ENCODE data around the gene SPRED3. TPM values are rescaled to one million over a fixed set of nuclear protein-coding genes. Genes with fewer than 3 reads are reported as not detected.

Gene SPRED3
- total and polyA plus RNA-seq, 9 of the 15 experiments (the other 6 are each of a cell fraction or from before 2014, with no cell fraction given), result 0.05 to 1.3 (median 0.36) TPM

DNA sequence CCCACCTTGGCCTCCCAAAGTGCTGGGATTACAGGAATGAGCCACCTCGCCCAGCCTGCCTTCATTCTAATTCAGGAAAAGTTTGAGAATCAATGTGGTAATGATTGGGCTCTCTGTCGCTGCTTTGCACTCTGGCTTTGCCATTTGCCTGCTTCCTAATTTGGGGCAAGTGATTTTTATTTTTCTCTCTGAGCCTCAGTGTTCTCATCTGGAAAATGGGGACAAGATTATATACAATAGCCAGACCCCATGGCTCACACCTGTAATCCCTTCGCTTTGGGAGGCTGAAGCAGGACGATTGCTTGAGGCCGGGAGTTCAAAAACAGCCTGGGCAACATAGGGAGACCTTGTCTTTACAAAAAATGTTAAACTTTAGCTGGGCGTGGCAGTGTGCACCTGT is 48.8 kb downstream of the SPRED3 start (continued):
- peak in 1 of 2 experiments; percentile 51; a peak in 1 of 4 replicates for TF ChIP-seq RCOR1 (IDR thresholded peaks at IDR 0.05; ENCODE audit: borderline replicate concordance in 1 of 2, low read depth in 2 of 2, low read length in 2 of 2)
- TF ChIP-seq ESRRA (IDR thresholded peaks at IDR 0.05; ENCODE audit: borderline replicate concordance, low read depth), result no peak
- no peak for TF ChIP-seq POLR2G (IDR thresholded peaks at IDR 0.05; ENCODE audit: low read depth, low read length)
- TF ChIP-seq RAD51 (IDR thresholded peaks at IDR 0.05; ENCODE audit: borderline replicate concordance, low read depth), result no peak
- no peak for TF ChIP-seq MEIS2 (IDR thresholded peaks at IDR 0.05; ENCODE audit: partially characterized antibody)
- no peak for TF ChIP-seq ID3 (CRISPR knock-in tag; IDR thresholded peaks at IDR 0.05)
- TF ChIP-seq ID3 (tag; IDR thresholded peaks at IDR 0.05), result no peak
- TF ChIP-seq RBM25 (IDR thresholded peaks at IDR 0.05; ENCODE audit: low read depth, low read length, severe bottlenecking), result peak; percentile 89
- no peak for TF ChIP-seq ARID1B (IDR thresholded peaks at IDR 0.05)
- TF ChIP-seq ZBTB49 (CRISPR knock-in tag; IDR thresholded peaks at IDR 0.05; ENCODE audit: borderline replicate concordance), result no peak
- TF ChIP-seq ZNF57 (CRISPR knock-in tag; IDR thresholded peaks at IDR 0.05), result no peak
- TF ChIP-seq, protein P1, sequence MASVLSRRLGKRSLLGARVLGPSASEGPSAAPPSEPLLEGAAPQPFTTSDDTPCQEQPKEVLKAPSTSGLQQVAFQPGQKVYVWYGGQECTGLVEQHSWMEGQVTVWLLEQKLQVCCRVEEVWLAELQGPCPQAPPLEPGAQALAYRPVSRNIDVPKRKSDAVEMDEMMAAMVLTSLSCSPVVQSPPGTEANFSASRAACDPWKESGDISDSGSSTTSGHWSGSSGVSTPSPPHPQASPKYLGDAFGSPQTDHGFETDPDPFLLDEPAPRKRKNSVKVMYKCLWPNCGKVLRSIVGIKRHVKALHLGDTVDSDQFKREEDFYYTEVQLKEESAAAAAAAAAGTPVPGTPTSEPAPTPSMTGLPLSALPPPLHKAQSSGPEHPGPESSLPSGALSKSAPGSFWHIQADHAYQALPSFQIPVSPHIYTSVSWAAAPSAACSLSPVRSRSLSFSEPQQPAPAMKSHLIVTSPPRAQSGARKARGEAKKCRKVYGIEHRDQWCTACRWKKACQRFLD (CRISPR knock-in tag; IDR thresholded peaks at IDR 0.05), result no peak
- TF ChIP-seq SRSF1 (IDR thresholded peaks at IDR 0.05; ENCODE audit: low read depth, low read length), result no peak
- no peak for TF ChIP-seq ZNF12 (CRISPR knock-in tag; IDR thresholded peaks at IDR 0.05)
- TF ChIP-seq, protein P2, sequence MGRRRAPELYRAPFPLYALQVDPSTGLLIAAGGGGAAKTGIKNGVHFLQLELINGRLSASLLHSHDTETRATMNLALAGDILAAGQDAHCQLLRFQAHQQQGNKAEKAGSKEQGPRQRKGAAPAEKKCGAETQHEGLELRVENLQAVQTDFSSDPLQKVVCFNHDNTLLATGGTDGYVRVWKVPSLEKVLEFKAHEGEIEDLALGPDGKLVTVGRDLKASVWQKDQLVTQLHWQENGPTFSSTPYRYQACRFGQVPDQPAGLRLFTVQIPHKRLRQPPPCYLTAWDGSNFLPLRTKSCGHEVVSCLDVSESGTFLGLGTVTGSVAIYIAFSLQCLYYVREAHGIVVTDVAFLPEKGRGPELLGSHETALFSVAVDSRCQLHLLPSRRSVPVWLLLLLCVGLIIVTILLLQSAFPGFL (CRISPR knock-in tag; IDR thresholded peaks at IDR 0.05), result no peak
- peak; percentile 73 for TF ChIP-seq SMARCA5 (IDR thresholded peaks at IDR 0.05)
